ENCODE data around the gene KANSL1.

DNA sequence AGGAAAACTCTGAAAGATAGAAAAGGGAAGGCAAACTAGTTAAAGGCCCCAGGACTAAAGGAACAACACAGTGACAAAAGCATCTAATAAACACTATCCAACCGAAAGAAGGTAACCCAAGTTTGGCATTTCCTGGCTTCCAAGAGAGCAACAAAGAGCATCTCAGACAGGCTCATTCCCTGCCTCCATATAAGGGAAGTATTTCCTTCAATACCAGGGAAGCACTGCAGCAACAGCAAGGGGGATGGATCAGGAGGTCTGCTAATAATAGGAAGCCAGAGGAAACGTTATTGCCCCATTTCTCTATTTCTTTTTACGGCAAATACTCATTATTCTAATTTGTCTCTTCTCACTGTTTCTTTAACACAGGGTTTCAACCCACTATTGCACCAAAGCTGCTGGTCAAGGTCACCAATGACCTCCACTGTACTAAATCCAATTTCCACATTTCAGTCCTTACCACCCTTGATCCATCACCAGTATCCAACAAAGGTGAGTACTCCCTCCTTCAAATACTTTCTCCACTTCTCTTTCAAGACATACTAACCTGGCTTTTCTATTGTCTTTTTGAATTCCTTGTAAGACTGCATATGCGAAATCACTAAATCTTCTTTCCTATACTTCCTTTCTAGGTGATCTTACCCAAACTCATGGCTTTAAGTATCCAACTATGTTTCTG lies 86.1 kb downstream of the KANSL1 start:
- no peak for TF ChIP-seq ZFP3 (CRISPR knock-in tag; IDR thresholded peaks at IDR 0.05)
- TF ChIP-seq, protein P1, sequence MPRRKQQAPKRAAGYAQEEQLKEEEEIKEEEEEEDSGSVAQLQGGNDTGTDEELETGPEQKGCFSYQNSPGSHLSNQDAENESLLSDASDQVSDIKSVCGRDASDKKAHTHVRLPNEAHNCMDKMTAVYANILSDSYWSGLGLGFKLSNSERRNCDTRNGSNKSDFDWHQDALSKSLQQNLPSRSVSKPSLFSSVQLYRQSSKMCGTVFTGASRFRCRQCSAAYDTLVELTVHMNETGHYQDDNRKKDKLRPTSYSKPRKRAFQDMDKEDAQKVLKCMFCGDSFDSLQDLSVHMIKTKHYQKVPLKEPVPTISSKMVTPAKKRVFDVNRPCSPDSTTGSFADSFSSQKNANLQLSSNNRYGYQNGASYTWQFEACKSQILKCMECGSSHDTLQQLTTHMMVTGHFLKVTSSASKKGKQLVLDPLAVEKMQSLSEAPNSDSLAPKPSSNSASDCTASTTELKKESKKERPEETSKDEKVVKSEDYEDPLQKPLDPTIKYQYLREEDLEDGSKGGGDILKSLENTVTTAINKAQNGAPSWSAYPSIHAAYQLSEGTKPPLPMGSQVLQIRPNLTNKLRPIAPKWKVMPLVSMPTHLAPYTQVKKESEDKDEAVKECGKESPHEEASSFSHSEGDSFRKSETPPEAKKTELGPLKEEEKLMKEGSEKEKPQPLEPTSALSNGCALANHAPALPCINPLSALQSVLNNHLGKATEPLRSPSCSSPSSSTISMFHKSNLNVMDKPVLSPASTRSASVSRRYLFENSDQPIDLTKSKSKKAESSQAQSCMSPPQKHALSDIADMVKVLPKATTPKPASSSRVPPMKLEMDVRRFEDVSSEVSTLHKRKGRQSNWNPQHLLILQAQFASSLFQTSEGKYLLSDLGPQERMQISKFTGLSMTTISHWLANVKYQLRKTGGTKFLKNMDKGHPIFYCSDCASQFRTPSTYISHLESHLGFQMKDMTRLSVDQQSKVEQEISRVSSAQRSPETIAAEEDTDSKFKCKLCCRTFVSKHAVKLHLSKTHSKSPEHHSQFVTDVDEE (CRISPR knock-in tag; IDR thresholded peaks at IDR 0.05): no peak
- TF ChIP-seq CSDC2 (CRISPR knock-in tag; IDR thresholded peaks at IDR 0.05): no peak
